OCI-M2 (cell line): ENCODE results near the gene SLC35F3.
"Not testable (repeated sequence)": the region's sequence is repeated elsewhere in the genome, so short reads cannot be mapped to it uniquely, and the experiment has no call there.

ENCODE experiments used
- DNase-seq: peaks from one replicate; lab custom pipeline; 2025; ENCODE audit not compliant: unreplicated experiment; lab: John Stamatoyannopoulos, UW

The SLC35F3 gene

DNA sequence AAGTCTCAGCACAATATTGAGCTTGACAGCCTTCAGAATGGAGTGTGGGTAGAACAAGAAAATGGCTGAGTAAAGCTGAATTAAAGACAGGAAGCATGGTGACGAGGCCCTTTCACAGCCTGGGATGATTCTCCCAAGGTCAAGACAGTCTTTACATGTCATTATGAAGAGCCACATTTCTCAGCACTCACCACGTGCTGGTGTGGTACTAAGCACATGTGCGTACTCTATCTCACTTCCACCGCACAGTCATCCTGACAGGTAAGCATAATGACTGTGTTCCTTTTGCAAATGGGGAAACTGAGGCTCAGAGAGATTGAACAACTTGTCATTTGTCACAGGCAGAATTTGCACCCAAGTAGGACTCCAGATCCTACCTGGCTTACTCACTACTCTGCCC is 376.0 kb downstream of the SLC35F3 start:
- DNase-seq = no peak

DNA sequence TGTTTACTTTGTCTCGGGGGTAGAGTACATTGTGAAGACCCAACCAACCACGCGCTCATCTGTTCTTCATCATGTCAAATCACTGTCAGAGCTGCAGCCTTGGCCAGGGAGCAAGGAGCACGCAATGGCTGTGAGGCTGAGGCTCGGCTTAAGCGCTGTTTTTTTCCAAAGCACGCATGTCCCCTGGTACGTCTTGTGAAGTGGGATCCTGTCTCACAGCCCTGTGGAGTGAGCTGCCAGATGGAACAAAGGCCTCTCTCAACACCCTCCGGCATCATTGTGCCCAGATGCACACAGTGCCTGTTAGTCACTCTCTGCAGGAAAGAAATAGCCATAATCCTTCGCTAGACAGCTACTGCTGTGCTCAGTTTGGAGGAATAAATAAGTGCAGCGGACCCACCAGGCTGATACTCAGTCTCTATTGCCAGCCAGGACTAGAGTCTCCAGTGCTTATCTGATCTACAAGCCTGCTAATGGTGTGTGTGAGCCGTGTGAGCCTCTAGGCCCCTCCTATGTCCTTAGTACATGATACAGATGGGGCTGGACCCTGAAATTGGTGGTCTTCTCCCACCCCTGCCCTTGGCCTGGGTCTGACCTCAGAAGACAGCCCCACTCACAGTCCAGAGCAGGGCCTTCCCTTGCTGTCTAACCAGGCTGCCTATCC is 377.5 kb downstream of the SLC35F3 start:
- DNase-seq = no peak

DNA sequence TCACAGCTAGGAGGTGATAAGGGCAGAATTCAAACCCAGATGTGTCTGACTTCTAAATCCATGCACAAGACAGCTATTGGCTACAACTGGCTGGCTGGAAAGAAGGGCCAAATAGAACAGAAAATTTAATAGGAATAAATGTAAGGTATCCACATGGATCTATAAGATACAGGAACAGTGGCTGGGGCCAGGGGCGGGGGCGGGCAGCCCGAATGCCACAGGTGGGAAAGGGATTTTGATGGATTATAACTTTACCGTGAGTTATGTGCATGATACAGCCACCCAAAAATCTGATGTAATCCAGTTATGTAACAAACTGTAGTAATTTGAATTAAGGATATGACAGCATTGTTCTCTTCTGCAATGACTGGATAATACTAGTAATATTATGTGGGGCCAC is 381.7 kb downstream of the SLC35F3 start:
- DNase-seq = no peak

DNA sequence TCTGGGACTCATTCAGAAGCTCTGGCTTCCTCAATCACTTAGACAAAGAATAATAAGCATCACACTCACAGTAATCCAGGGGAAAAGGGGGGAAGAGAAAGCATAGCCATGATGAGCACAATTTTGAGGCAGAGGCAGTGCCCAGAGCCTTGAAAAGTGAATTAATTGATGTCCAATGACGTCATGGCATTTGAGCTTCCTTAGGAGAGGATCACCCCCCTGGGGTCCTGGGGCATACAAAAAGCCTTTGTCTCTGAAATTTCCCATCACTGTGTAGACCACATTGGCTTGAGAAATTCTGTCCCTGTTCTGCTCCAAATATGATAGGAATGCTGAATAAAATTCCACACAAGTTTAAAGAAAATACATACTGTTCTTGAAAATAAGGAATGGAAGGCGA is 384.5 kb downstream of the SLC35F3 start:
- DNase-seq = no peak

DNA sequence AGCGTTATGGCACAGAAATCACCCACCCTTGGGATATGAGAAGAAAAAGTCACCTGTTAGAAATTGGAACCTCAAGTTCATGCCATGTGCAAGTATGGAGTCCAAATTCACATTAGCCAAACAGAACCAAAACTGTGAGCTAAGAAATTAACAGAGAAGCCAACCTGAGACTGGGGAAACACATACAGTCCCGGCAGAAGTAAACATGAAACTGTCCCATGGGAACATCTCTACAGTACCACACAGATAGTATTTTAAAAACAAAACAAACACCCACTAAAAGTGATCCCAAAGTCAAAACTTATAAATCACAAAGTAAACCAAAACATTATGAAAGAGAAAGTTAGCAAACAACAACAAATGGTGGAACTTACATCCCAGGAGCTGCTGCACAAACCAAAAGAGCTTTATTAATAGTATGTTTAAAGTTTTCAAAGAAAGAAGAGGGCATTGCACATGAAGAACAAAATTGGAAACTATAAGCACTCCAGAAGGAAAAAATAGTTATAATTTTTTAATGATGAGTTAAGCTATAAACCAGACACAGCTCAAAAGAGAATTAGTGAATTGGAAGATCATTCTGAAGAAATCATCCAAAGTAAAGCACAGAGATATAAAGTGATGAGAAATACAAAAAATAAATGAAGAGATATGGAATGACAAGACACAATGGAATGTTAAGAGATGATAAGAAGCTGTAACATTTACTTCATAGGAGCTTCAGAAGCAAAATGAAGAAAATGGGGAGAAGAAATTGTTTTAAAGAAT is 385.2 kb downstream of the SLC35F3 start:
- no peak for DNase-seq

DNA sequence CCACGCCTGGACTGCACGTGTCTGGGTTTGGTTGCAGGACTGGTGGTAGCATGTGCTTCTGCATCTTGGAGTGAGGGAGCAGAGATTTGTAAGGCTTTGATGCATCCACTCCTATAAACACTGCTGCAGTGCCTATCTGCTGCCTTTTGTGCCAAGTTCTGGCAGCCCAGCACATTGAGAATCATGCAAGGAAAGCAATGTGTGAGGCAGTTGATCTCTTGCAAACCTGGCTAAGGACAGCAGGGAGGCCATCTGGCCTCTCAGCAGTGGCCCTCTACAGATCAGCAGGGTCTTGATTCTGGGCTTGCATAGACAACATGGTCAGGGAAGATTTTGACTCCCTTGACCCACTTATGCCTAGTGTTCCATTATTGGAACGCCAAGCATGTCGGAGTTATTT is 387.5 kb downstream of the SLC35F3 start:
- no peak for DNase-seq

DNA sequence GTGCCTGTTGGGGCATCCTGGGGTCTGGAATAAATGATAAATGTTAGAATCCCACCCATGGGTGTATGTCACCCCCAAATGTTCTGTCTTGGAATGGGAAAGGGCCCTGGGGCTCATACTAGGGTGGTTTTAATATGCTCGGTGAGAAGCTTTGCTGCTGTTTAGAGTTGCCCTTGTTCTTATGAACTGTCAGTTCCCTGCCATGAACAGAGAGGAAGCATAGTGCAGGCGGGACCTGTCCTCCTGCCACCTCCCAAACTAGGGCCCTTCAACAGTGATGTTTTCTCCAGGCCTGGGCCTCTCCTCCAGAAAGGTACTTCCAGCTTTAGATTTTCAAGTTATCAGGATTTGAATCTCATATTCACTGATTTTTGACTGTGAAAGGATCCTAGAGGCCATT is 388.1 kb downstream of the SLC35F3 start:
- no peak for DNase-seq

DNA sequence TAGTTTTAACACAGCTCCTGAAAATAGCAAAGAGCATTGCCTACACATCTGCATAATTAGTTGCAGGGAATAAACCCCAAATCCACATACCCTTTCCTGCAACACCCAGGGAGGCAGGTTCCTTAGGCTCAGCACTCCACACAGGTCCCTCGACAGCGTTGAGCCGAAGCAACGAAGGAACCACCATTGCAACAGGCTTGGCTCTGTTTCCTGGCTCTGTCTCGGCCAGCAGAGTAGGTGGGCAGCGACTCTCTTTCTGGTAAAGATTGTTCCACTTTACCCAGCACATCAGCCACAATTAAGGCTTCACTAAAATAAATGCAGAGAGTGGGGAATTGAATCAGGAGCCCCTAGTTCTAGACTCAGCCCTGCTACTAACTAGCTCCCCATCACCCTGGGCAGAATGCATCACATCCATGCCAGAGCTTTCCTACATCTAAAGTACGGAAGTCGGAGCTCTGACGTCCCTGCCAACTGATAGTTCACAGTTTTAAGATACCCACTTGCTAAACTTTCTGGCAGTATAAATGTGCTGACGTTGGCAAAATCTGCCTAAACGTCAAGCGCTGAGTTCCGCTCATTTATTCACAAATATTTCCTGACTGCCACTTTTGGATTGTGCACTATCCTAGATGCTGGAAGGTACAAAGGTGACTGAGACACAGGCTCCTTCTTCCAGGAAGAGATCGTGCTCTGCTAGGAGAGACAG is 389.8 kb downstream of the SLC35F3 start:
- DNase-seq = no peak

DNA sequence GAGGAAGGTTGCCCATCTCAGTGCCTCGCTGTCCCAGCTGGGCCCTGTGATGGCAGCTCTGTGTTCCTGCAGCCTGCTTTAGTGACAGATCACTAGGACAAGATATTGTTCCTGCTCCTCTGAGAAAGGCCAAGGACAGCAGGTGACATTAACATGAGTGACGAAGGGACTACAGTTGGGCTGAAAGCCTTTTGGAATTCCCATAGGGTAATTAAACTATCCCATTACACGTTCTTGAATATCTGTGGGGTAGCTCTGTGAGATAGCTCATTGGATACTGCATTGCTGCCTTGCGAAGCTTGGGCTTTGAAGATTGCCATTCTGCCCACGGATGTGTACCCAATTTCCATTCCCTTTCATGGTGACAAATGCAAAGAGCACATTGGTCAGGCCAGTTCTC is 390.6 kb downstream of the SLC35F3 start:
- no peak for DNase-seq

DNA sequence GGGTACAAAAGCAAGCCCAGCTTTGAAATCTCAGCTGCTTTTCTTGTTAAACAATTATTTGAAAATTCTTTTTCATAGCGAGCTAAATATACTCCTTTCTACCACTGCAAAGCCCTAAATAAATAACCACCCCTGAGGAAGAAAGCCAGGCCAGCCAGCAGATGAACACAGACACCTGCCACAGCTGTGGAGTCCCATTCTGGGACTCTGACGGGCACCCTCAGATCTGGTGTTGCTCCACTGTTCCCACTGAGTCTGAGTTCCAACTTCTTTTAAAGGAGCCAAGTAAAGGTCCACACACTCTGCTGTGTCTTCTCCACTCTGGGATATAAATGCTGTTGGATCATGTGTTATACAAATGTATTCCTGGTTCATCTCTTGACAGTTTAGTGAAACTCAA is 391.1 kb downstream of the SLC35F3 start:
- DNase-seq = no peak

DNA sequence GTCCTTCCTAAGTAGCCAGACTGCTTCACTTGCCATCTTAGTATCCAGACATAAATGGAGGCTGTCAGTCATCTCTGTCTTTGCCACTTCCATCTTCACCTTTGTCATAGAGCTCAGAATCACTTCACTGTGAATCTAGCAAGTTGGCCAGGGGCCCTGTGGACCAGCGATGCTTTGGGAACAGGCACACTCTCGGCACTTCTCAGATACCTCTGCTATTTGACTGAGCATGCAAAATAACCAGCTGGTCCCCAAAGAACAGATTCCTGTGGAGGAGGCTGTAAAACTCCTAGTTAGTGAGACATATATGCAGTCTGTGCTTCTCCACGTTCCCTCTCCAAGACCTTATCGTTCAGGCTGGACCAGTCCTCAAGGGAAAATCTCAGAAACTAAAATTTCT is 392.0 kb downstream of the SLC35F3 start:
- no peak for DNase-seq

DNA sequence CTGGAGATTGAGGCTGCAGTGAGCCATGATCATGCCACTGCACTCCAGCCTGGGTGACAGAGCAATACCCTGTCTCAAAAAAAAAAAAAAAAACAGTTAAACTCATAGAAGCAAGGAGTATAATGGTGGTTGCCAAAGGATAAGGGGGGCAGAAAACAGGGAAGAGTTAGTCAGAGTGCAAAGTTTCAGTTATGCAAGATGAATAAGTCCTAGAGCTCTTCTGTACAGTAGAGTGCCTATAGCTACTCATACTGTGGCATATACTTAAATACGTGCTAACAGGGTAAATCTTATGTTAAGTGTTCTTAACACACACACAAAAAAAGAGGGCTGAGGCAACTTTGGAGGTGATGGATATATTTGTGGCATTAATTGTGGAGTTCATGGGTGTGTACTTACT is 393.2 kb downstream of the SLC35F3 start:
- DNase-seq = no peak

DNA sequence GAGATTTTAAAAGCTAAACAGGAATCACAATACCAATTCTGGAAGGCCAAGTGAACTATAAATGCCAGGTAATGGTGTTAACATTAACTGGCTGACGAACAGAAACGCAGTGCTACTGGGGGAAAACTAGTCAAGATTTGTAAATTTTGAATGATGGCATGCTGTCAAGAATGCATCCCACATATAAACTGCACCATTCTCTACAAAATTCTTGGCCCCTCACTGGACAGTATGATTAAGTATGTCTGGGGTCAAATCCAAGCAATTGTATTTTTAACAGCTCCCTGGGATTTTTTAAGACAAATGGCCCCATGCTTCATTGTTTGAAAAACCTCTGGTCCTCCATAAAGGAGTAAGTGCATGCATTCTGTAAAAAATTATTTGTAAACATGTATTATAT is 395.6 kb downstream of the SLC35F3 start:
- DNase-seq = no peak

DNA sequence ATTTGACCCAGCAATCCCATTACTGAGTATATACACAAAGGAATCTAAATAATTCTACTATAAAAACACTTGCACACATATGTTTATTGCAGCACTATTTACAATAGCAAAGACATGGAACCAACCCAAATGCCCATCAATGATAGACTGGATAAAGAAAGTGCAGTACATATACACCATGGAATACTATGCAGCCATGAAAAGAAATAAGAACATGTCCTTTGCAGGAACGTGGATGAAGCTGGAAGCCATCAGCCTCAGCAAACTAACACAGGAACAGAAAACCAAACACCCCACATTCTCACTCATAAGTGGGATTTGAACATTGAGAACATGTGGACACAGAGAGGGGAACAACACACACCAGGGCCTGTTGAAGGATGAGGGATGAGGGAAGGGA is 397.2 kb downstream of the SLC35F3 start:
- DNase-seq = not testable (repeated sequence)

DNA sequence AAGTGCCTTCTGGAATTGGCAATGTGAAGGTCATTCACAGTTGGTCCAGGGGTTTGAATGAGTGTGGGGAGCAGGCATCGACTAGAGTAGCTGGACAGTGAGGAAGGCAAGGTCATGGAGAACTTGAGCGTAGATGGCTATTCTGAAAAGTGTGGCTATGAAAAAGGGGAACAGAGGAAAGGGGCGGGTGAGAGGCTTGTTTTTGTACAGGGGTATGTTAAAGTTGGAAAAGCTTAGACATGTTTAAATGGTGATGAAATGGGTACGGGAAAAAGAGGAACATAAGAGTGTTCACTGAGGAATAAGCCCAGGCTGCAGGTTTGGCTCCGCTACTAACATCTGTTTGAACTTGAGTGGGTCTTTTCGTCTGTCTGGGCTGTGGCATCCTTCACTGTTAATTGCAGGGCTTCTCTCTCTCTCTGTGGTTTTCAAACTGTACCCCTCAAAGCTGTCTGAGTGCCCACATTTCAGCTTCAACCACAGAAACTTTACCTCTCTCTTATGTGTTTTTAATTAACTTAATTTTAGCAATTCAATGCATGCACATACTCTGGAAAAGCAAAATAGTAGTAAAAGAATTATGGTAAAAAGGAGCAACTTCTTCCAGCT is 398.0 kb downstream of the SLC35F3 start:
- no peak for DNase-seq

DNA sequence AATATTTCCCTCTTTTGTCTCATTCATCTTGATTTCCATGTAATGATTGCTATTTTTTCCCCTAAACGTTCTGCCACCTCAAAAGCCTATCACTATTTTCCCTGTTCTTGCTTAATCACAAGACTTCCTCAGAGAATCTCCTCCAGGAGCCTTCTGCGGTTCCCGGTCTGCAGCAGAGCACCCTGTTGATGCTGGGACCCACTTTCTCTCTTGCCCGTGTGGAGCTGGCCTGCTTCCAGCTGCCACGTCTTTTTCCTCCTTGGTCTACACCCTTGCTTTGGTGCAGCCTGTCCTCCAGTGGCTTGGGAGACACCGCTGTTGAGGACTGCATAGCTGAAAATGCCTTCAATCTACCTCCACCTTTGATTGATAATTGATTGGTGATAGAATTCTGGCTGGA is 398.8 kb downstream of the SLC35F3 start:
- DNase-seq = no peak

DNA sequence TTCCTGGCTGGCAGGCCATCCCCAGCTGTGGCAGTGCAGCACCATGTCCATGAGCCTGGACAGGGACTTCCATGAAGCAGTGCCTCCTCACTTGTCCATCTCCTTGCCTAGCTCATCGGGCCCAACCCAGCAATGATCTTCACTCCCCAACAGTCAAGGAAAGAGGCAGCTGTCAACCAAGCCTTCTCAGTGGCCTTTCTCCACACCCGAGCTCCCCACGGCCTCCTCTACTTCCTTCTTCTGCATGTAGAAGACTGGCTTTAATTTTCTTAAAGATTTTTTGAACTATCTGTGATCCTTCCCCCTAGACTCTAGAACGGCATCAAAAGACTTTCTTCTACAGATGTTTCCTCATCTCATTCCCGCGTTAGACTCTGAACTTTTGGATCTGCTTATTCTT is 403.2 kb downstream of the SLC35F3 start:
- DNase-seq = no peak

DNA sequence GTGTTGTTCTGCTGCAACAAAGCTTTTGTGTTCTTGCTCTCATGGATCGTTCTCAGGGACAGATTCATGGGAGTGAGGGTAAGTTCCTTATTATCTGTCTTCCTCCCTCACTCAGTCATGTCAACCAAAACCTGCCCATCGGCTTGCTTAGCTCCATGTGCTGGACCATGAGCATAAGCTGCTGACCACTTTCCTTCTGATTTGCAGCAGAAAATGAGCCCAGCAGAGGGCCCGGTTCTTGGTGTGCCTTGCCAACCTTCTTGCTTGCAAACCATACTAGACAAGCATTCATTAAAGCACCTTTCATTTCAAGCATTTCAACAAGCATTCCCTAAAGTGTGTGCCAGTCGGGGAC is 404.7 kb downstream of the SLC35F3 start:
- DNase-seq = no peak

DNA sequence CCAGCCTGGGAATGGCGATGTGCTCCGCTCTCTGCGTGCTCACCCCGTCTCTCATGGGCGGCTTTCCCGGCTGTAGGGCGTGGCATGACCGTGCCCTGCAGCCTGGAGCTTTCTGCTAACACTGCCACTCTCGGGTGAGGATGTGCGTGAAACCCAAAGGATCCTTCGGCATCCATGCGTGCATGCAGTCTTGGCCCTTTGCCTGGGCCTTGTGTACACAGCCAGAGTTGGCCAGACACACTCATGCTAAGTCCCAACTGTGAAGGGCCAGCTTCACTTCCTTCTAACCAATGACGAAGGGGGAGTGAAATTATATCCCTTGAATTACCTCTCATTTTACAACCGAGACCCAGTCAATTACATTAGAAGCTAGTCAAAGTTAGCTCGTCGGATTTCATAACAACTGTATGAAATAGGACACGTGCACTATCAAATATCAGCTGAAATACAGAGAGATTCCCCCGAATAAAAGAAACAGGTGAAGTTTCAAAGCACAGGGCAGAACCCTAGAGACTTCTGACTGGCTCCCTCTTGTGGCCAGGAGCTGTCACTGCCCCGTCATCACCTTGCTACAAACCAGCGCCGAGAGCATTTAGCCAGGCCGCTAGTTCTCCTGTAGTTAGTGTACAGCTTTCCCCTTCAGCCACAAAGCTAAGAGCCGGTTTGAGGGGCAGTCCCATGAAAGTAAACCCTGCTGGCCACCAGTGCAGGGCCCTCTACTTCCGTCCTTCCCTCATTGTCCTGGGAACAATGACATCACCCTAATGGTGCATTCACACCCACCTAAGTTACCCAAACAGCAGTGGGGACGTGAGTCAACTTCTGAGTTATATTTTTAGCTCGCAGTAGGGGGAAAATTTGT is 405.4 kb downstream of the SLC35F3 start:
- DNase-seq = no peak

DNA sequence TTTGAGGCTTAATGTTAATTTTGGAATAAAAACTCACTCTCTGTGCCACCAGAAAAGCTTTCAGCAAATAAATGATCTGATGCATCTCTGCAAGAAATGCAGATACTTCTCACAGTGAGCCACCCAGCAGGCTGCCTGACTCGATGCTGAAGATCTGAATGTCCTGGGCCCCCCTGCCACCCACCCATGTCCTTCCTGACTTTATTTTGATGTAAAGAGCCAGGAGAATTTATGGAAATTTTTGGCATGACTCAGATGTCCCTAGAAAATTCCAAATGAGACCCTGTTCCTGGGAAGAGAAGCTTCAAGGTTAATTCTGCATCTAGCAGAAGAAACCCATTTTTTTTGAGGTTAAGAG is 406.0 kb downstream of the SLC35F3 start:
- no peak for DNase-seq

DNA sequence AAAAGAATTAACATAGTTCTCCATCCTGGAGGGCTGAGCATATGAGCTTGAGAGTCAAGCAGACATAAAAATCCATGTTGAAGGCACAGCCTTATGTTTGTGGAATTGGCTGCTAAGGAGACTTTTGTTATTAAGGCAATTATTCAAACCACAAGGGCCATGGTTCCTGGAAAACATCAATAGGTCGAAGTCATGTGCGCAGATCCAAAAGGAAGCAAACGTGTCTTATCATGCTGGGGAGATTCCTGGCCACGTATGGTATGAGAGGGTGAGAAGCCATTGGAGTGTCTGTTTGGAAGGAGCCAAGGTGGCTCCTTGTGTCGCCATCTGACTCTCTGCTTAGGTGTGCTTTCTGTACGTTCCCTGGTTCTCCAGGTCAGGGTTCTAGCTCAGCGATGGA is 406.9 kb downstream of the SLC35F3 start:
- DNase-seq = no peak
